SHP77 treated with DMSO at 0.1 percent for 48 hours (cell line): ENCODE results near the gene CREB1.

Experiments used
- DNase-seq: peaks from one replicate; lab custom pipeline; 2025; lab: John Stamatoyannopoulos, UW

The CREB1 gene

DNA sequence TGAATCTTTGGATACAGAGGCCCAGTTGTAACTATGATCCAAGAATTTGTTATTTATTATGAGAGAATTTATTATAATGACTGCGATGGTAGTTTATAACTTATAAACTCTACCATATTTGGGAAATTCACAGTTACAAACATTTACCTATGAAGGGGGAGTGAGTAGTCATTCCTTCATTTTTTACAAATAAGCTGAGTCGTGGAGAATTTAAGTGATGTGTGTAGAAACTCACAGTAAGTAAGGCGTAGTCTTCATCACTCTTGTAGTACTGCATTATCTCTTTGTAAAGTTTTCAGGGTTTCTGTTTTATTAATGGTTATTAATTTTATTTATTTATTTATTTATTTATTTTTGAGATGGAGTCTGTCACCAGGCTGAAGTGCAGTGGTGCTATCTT lies 13.5 kb downstream of the CREB1 start:
- DNase-seq = no peak

GRCh38 chr2:207546822-207547221 lies 17.1 kb downstream of the CREB1 start:
- DNase-seq = no peak

DNA sequence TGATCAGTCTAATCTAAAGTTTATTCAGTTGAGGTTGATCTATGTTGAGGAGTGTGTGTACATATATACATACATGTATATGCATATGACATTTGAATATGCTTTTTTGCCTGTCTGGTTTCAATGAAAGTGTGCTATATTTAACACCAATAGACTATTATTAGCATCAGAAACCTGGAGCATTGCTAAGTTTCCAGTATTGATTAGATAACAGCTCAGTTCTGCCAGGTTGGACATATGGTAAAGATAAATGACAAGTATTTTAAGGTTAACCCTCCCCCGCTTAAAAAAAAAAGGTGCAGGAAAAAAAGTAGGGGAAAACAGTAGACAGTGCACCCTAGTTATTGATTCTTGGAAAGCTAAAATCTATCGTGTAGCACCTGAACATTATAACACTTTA lies 19.4 kb downstream of the CREB1 start:
- DNase-seq = no peak

DNA sequence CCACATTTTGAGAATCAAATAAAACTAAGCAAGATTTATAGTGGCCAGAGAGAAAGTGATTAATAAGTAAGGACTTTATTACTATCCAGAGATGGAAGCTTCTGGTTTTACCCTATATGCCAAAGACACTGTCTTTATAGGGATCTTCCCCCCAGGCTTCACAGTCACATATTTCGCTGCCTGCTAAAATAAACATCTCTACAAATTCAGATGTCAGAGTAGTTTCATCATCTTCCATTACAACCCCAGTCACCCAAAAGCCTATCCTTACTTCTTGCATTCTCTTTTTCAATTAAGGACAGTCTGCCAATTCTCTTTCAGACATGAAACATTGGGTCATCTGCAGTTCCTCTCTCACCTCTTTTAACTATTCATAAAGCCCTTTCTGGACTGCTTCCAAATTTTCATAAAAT lies 28.3 kb downstream of the CREB1 start:
- DNase-seq = no peak

DNA sequence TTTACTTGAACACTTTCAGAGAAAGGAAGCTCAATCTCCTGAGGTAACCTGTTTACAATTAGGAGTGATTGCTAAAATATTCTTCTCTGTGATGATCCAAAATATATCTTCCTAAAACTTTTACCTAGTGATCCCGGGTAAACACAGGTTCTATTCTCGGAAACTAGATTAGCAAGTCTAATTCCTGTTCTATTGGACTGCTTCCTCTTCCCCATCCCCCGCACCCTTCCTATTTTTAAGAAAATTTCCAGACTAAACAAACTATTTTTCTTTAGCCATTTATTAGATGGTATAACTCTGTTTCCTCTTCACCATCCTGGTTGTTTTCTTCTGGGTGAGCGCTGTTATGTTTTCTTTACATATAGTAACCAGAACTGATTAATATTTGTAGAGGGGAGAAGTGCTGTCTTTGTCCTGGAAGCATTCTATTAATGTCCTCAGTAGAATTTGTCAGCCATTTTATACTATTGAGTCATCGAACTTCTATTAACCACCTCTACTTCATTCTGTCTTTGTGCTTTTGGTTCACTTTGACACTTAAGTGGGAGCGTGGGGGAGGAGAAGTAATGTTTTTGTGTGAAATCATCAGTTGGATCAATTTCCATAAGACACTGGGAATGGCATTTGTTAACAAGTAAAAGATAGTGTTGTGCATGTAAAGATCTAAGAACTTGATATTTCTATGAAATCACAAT lies 31.8 kb downstream of the CREB1 start:
- no peak for DNase-seq

- no peak for DNase-seq
Measured at GRCh38 chr2:207565736-207566500, 36.2 kb downstream of the CREB1 start.

DNA sequence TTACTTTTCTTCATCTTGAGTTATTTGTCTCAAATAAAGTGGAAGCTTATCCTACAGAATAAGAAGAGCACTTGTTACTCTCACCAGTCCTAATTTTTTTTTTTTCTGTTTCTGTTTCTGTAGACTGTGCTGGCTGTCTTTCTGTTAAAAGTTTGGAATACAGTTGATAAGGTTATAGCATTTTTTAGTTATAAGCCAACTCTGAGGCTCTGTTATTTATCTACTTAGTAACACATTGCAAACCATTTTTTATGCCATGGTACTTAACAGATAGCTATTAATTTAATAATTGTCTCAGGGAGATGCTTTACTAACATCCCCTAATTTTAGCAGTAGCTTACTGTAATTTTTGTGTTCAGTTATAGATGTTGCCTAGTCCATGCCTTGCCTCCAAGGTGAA lies 37.9 kb downstream of the CREB1 start:
- DNase-seq = no peak

- DNase-seq = no peak
Measured at GRCh38 chr2:207571370-207571769, 41.6 kb downstream of the CREB1 start.

GRCh38 chr2:207584952-207585351 lies 55.2 kb downstream of the CREB1 start:
- DNase-seq = no peak

DNA sequence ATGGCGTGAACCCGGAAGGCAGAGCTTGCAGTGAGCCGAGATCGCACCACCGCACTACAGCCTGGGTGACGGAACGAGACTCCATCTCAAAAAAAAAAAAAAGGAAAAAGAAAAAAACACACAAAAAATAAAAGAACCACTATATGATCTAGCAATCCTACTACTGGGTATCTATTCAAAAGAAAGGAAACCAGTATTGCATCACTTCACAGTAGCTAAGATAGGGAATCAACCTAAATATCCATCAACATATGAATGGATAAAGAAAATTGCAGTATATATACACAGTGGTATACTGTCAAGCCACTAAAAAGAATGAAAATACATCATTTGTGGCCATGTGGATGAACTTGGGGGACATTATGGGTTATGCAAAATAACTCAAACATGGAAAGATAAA lies 57.5 kb downstream of the CREB1 start:
- no peak for DNase-seq

DNA sequence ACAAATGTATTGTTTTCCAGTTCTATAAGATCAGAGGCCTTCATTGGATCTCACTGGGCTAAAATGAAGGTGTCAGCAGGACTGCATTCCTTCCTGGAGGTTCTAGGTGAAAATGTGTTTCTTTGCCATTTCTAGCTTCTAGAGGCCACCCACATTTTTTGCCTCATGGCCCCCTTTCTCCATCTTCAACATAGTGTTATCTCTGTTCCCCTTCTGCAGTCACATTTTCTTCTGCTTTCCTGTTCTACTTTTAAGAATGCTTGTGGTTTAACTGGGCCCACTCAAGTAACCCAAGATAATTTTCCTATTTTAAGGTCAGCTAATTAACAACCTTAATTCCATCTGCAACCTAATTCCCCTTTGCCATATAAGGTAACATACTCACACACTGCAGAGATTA lies 59.4 kb downstream of the CREB1 start:
- DNase-seq = no peak

GRCh38 chr2:207593277-207593676 lies 63.5 kb downstream of the CREB1 start:
- no peak for DNase-seq

DNA sequence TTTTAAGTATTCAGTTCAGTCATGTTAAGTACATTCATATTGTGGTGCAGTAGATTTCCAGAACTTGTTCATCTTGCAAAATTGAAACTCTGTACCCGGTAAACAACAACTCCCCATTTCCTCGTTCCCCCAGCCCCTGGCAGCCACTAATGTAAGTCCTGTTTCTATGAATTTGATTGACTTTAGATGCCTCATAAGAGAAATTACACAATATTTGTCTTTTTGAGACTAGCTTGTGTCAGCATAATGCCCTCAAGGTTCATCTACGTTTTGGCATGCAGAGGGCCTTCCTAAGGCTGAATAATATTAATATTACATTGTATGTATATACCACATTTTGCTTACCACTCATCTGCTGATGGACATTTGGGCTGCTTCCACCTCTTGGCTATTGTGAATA lies 64.5 kb downstream of the CREB1 start:
- DNase-seq = no peak

GRCh38 chr2:207594731-207595130 lies 65.0 kb downstream of the CREB1 start:
- DNase-seq = no peak

DNA sequence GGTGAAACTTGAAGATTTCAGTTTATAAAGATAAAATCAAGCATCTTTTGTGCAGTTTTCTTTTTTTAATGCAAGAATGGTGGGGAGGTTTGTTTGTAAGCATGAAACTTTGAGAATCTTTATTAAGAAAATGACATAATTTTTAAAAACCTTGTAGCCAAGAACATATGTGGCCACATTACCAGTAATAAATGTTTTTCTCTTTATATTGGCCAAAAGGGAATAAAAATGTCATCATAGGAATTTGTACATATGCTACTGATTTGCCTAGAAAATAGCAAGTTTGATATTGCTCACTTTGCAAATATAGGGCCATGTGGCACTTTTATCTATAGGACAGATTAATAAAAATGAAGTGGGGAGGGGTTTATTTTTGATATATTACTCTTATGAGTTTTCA lies 69.9 kb downstream of the CREB1 start:
- no peak for DNase-seq

DNA sequence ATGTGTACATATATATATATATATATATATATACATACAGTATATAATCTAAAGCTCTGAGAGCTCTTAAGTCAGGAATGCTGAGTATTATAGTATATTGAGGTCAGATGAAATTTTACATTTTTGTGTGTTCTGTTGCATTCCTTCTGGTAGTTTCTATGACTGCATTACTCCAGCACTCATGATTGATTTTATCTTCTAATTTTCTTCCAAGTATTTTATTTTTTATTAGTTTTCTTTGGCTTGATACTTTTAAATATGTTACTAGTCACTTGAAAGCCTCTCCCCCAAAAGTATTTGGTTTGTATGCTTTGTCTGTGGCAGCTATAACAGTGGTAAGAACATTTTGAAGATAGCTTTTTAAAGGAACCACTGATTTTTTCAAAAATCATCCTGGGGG lies 70.5 kb downstream of the CREB1 start:
- no peak for DNase-seq

DNA sequence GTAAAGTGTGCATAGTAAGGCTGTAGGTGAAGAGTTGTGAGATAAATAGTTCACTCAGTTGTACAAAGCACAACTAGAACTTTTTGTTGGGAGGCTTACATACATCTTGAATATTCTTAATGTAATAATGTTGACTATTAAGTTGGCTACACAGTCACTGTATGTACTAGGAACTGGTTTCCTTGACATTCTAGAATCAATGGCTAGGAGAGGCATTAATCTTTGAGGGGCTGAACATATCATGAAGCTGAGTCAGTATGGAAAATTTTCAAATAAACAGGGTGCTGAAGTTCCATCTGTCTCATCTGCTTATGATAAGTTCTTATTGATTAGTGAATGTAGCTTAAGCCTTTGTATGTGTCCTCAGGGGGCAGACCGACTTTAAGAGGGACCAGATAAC lies 72.0 kb downstream of the CREB1 start:
- DNase-seq = no peak

DNA sequence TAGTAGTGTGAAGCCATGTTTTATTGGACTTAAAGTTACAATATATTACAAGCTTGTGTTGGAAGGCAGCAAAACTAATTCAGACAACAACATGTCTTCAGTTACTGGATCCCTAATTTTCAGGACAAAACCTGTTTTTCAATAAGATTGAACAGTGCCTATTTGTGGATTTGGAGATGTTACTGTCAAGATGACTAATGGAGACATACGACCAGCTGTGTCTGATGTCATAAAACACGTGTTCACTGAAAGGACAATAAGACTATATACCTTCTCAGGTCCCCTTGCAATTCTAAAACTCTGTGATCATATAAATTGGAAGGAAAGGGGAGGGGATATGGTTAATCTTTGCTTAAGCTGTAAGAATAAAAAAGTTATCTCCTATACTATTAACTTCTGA lies 73.7 kb downstream of the CREB1 start:
- no peak for DNase-seq

GRCh38 chr2:207606399-207606798 lies 76.6 kb downstream of the CREB1 start:
- no peak for DNase-seq

DNA sequence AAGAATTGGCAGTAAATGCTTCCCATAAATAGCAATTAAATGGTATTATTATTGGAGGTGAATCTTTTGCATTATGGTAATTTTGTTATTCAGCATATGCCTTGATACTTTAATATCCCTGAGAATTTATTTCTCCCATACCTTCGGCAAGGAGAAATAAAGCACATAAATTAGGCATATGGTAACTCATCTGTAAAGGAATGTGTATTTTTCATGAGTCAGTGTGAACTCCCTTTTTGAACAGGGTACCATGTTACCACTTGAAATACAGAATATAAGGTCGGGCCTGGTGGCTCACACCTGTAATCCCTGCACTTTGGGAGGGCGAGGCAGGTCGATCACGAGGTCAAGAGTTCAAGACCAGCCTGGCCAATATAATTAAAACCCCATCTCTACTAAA lies 77.1 kb downstream of the CREB1 start:
- no peak for DNase-seq

DNA sequence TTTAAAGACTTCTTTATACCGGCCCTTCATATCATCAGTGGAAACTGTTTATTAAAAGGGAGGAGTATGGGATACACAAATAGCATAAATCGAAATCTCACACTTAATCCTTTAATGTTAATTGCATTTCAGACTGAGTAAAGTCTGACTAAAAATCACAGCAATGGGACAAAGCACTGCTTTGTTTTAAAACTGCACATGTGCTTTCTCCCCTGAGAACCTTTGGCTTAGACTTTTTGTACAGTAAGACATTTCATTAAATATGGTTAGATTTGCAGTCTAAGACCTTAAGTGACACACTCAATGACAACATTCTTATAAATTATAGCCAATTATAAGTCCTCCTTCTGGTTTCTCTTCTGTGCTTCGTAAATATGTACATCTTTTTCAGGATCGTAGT lies 83.0 kb downstream of the CREB1 start:
- DNase-seq = no peak

DNA sequence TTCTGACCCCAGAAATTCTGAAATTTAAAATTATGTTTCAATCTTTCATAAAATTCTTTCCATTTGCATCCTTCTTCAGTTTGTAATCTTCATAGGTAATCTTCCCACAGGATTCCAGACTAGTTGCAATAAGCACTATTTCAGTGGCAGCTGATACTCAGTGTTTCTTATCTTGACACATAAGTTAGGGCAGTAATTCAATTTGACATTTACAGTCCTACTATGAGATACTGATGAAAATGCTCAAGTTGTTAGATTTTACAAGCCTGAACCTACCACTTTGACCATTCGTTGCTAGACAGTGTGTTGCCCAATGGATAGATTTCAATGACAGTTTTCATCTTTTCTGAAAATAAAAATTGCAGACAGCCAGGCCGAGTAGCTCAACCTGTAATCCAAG lies 85.1 kb downstream of the CREB1 start:
- DNase-seq = no peak

GRCh38 chr2:207616185-207616584 lies 86.4 kb downstream of the CREB1 start:
- DNase-seq = no peak
